ENCODE measurements around the gene ZNF143.

DNA sequence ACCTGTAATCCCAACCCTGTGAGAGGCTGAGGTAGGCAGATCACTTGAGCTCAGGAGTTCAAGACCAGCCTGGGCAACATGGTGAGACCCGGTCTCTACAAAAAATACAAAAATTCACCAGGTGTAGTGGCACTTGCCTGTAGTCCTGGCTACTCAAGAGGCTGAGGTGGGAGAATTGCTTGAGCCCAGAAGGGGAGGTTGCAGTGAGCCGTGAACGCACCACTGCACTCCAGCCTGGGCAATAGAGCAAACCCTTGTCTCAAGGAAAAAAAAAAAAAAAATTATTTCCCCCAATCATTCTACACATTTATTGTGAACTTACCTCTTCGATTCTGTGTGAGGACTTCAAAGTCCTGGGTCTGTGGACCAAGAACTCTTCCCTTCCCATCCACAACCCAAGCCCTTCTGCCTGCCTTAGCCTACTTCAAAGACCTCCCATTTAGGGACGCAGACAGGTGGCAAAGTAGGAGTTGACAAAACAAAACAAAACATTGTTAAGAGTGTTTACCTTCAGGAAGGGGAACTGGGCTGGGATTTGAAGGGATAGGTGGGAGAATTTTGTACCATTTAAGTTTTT, 108.9 kb downstream of the ZNF143 start:
- TF ChIP-seq TAF1 (IDR thresholded peaks at IDR 0.05; ENCODE audit: borderline replicate concordance, low read depth, low read length) = no peak
- no peak for TF ChIP-seq POLR2AphosphoS5 (IDR thresholded peaks at IDR 0.05; ENCODE audit: low read depth, low read length)
- no peak for TF ChIP-seq POLR2A (IDR thresholded peaks at IDR 0.05; ENCODE audit: low read depth, low read length)

Measured in GM12892 (cell line).